GM21526 (cell line): Measurements from ENCODE around the gene ZFR.
"Not testable (repeated sequence)": the region's sequence is repeated elsewhere in the genome, so short reads cannot be mapped to it uniquely, and the experiment has no call there.

Experiments
- ATAC-seq: cut with Tn5 transposase; IDR thresholded peaks from one replicate; pipeline ENCODE4 v1.9.1; 2021; ENCODE audit warnings: moderate library complexity; ENCODE audit not compliant: unreplicated experiment, low FRiP score

The ZFR gene

GRCh38 chr5:32419791-32420190 is 24.7 kb downstream of the ZFR start:
- no peak for ATAC-seq

- ATAC-seq, result no peak
Observed at GRCh38 chr5:32413466-32414263, 30.9 kb downstream of the ZFR start.

- no peak for ATAC-seq
Observed at GRCh38 chr5:32410630-32411029, 33.9 kb downstream of the ZFR start.

GRCh38 chr5:32406650-32407049 is 37.9 kb downstream of the ZFR start:
- no peak for ATAC-seq

GRCh38 chr5:32405507-32405906 is 39.0 kb downstream of the ZFR start:
- no peak for ATAC-seq

- no peak for ATAC-seq
Observed at GRCh38 chr5:32403760-32404159, 40.8 kb downstream of the ZFR start.

GRCh38 chr5:32400401-32400800 is 44.1 kb downstream of the ZFR start:
- ATAC-seq, result no peak

GRCh38 chr5:32398754-32399153 is 45.8 kb downstream of the ZFR start:
- not testable (repeated sequence) for ATAC-seq

- no peak for ATAC-seq
Observed at GRCh38 chr5:32394981-32395380, 49.6 kb downstream of the ZFR start.

GRCh38 chr5:32392039-32392438 is 52.5 kb downstream of the ZFR start:
- ATAC-seq, result no peak

GRCh38 chr5:32390819-32391591 is 53.5 kb downstream of the ZFR start:
- ATAC-seq, result no peak

- ATAC-seq, result no peak
Observed at GRCh38 chr5:32388432-32389129, 56.0 kb downstream of the ZFR start.

- no peak for ATAC-seq
Observed at GRCh38 chr5:32387841-32388240, 56.7 kb downstream of the ZFR start.

- no peak for ATAC-seq
Observed at GRCh38 chr5:32387211-32387610, 57.3 kb downstream of the ZFR start.

- no peak for ATAC-seq
Observed at GRCh38 chr5:32384621-32385020, 59.9 kb downstream of the ZFR start.

- no peak for ATAC-seq
Observed at GRCh38 chr5:32383586-32383985, 61.0 kb downstream of the ZFR start.

- ATAC-seq, result no peak
Observed at GRCh38 chr5:32383065-32383464, 61.5 kb downstream of the ZFR start.

- no peak for ATAC-seq
Observed at GRCh38 chr5:32379421-32379820, 65.1 kb downstream of the ZFR start.

- ATAC-seq, result no peak
Observed at GRCh38 chr5:32378966-32379365, 65.6 kb downstream of the ZFR start.

GRCh38 chr5:32369542-32370155 is 74.9 kb downstream of the ZFR start:
- ATAC-seq, result no peak

GRCh38 chr5:32369032-32369431 is 75.5 kb downstream of the ZFR start:
- no peak for ATAC-seq
